ENCODE results near the gene LRFN2. TPM values are rescaled to one million over a fixed set of nuclear protein-coding genes. Genes with fewer than 3 reads are reported as not detected.
A peak's percentile ranks its signal among the peaks of the same experiment; 100 is the strongest.

The LRFN2 gene
- total RNA-seq, 1 donor from 2014 or later: 0.32 TPM

GRCh38 chr6:40588480-40588879 lies 1.3 kb upstream of the LRFN2 start:
- peaks cover 12% of the 10 kb centered on the region for H3K4me1 Mint-ChIP-seq (ENCODE audit: low read depth, unreplicated experiment)
- no peaks in the 10 kb centered on the region for H3K36me3 Mint-ChIP-seq (ENCODE audit: low read depth, unreplicated experiment)
- Histone ChIP-seq H3K36me3 (ENCODE audit: insufficient read depth, low read length) (no peaks in the 10 kb centered on the region), H3K9me3 (ENCODE audit: insufficient read depth, low read depth, low read length) (no peaks in the 10 kb centered on the region), H3K79me2 (ENCODE audit: insufficient read depth, low read length) (no peaks in the 10 kb centered on the region), H3K27me3 (ENCODE audit: insufficient read depth, low read length) (peaks cover 29% of the 10 kb centered on the region), H4K20me1 (ENCODE audit: insufficient read depth, low read length) (no peaks in the 10 kb centered on the region), H3K27ac (ENCODE audit: low read depth, low read length) (no peak overlapping the region), H3K4me1 (ENCODE audit: insufficient read depth, low read length) (peaks cover 3% of the 10 kb centered on the region), H3K4me3 (ENCODE audit: insufficient read depth, low read depth, low read length) (no peak overlapping the region), H2AFZ (ENCODE audit: low read depth, low read length) (no peak overlapping the region), H3K4me2 (ENCODE audit: low read length) (no peak overlapping the region), H3K9ac (ENCODE audit: low read length) (no peak overlapping the region)
- H3K27me3 Mint-ChIP-seq (ENCODE audit: low read depth, unreplicated experiment): peaks cover 80% of the 10 kb centered on the region
- no peaks in the 10 kb centered on the region for H3K9me3 Mint-ChIP-seq (ENCODE audit: unreplicated experiment)
- DNase-seq (ENCODE audit: low read depth) (no peak), FAIRE-seq (no peak)
- H3K27ac Mint-ChIP-seq (ENCODE audit: unreplicated experiment): no peak overlapping the region
- TF ChIP-seq CTCF (IDR thresholded peaks at IDR 0.05; ENCODE audit: insufficient read depth, low read depth, low read length): no peak
- H3K4me3 Mint-ChIP-seq (ENCODE audit: unreplicated experiment): peak overlapping the region; percentile 40

- Histone ChIP-seq H3K36me3 (ENCODE audit: insufficient read depth, low read length) (no peaks in the 10 kb centered on the region), H2AFZ (ENCODE audit: low read depth, low read length) (peak overlapping the region; percentile 34), H3K27me3 (ENCODE audit: insufficient read depth, low read length) (peaks cover 29% of the 10 kb centered on the region), H3K9ac (ENCODE audit: low read length) (no peak overlapping the region), H3K9me3 (ENCODE audit: insufficient read depth, low read depth, low read length) (no peaks in the 10 kb centered on the region), H3K79me2 (ENCODE audit: insufficient read depth, low read length) (no peaks in the 10 kb centered on the region), H3K4me2 (ENCODE audit: low read length) (peak overlapping the region; percentile 99), H4K20me1 (ENCODE audit: insufficient read depth, low read length) (no peaks in the 10 kb centered on the region), H3K27ac (ENCODE audit: low read depth, low read length) (no peak overlapping the region), H3K4me1 (ENCODE audit: insufficient read depth, low read length) (peaks cover 3% of the 10 kb centered on the region), H3K4me3 (ENCODE audit: insufficient read depth, low read depth, low read length) (no peak overlapping the region)
- Mint-ChIP-seq H3K4me3 (ENCODE audit: unreplicated experiment) (peak overlapping the region; percentile 40), H3K4me1 (ENCODE audit: low read depth, unreplicated experiment) (peaks cover 12% of the 10 kb centered on the region), H3K27me3 (ENCODE audit: low read depth, unreplicated experiment) (peaks cover 81% of the 10 kb centered on the region), H3K9me3 (ENCODE audit: unreplicated experiment) (no peaks in the 10 kb centered on the region), H3K36me3 (ENCODE audit: low read depth, unreplicated experiment) (no peaks in the 10 kb centered on the region), H3K27ac (ENCODE audit: unreplicated experiment) (no peak overlapping the region)
- no peak for TF ChIP-seq EZH2 (IDR thresholded peaks at IDR 0.05; ENCODE audit: insufficient read depth, low read length)
- no peak for TF ChIP-seq CTCF (IDR thresholded peaks at IDR 0.05; ENCODE audit: insufficient read depth, low read depth, low read length)
- FAIRE-seq: no peak
- DNase-seq (ENCODE audit: low read depth): no peak
These were observed 863 bp upstream of the LRFN2 start for GRCh38 chr6:40588070-40588384.

GRCh38 chr6:40586369-40587201 lies 579 bp downstream of the LRFN2 start:
- Histone ChIP-seq H3K9me3 (ENCODE audit: insufficient read depth, low read depth, low read length) (no peaks in the 10 kb centered on the region), H4K20me1 (ENCODE audit: insufficient read depth, low read length) (no peaks in the 10 kb centered on the region), H2AFZ (ENCODE audit: low read depth, low read length) (peak overlapping the region; percentile 41), H3K9ac (ENCODE audit: low read length) (no peak overlapping the region), H3K79me2 (ENCODE audit: insufficient read depth, low read length) (no peaks in the 10 kb centered on the region), H3K27me3 (ENCODE audit: insufficient read depth, low read length) (peaks cover 29% of the 10 kb centered on the region), H3K4me2 (ENCODE audit: low read length) (peak overlapping the region; percentile 99), H3K4me3 (ENCODE audit: insufficient read depth, low read depth, low read length) (peak overlapping the region; percentile 55), H3K36me3 (ENCODE audit: insufficient read depth, low read length) (no peaks in the 10 kb centered on the region), H3K27ac (ENCODE audit: low read depth, low read length) (no peak overlapping the region), H3K4me1 (ENCODE audit: insufficient read depth, low read length) (peaks cover 3% of the 10 kb centered on the region)
- Mint-ChIP-seq H3K4me3 (ENCODE audit: unreplicated experiment) (peak overlapping the region; percentile 88), H3K36me3 (ENCODE audit: low read depth, unreplicated experiment) (no peaks in the 10 kb centered on the region), H3K4me1 (ENCODE audit: low read depth, unreplicated experiment) (peaks cover 12% of the 10 kb centered on the region), H3K9me3 (ENCODE audit: unreplicated experiment) (no peaks in the 10 kb centered on the region), H3K27me3 (ENCODE audit: low read depth, unreplicated experiment) (peaks cover 73% of the 10 kb centered on the region), H3K27ac (ENCODE audit: unreplicated experiment) (no peak overlapping the region)
- FAIRE-seq (no peak), DNase-seq (ENCODE audit: low read depth) (no peak)
- TF ChIP-seq CTCF (IDR thresholded peaks at IDR 0.05; ENCODE audit: insufficient read depth, low read depth, low read length) (no peak), EZH2 (IDR thresholded peaks at IDR 0.05; ENCODE audit: insufficient read depth, low read length) (peak; percentile 34)

Data from astrocyte (in vitro differentiated cells and primary cell).